GM19455 (cell line): ENCODE results near the gene CUL3.

Experiments
- ATAC-seq: cut with Tn5 transposase; IDR thresholded peaks from one replicate; pipeline ENCODE4 v1.9.1; 2021; ENCODE audit not compliant: unreplicated experiment

Gene CUL3

DNA sequence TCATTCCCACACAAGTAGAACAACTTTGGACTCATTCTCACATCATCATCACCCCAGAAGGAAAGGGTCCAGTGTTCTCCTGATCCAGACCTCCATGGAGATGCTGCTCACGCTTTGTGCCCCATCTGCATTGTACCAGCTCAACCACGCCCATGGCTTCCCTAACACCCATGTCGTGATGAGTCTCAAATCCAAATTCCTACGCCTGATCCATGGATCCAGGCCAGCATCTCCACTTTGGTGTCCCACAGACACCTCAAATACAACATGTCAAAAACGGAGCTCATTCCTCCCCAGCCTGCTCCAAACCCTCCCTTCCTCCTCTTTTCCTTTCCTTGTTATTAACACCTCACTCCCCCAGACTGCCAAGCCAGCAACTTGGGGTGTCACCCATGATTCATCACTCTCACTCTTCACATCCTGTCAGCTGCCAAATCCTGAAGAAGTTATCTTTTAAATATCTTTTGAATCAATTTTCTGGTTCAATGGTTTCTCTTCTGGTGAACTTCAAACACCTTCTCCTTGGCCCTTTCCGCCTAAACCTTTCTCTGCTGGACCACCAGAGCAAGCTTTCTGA, 153.1 kb downstream of the CUL3 start:
- ATAC-seq = no peak

DNA sequence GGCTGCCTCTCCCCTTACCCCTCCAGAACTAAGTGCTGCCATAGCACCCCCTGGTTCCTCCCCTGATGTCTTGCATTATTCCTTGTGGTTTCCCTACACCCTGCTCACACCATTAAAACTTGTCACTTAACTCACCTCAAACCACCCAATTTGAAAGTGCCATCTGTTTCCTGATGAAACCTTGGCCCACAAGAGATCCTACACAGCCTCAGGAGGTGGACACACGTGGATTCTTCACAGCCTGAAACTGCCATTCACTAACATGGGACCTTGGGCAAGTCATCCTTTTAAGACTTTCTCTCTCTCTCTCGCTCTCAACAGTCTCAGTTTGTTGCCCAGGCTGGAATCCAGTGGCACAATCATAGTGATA, 155.7 kb downstream of the CUL3 start:
- ATAC-seq = no peak

DNA sequence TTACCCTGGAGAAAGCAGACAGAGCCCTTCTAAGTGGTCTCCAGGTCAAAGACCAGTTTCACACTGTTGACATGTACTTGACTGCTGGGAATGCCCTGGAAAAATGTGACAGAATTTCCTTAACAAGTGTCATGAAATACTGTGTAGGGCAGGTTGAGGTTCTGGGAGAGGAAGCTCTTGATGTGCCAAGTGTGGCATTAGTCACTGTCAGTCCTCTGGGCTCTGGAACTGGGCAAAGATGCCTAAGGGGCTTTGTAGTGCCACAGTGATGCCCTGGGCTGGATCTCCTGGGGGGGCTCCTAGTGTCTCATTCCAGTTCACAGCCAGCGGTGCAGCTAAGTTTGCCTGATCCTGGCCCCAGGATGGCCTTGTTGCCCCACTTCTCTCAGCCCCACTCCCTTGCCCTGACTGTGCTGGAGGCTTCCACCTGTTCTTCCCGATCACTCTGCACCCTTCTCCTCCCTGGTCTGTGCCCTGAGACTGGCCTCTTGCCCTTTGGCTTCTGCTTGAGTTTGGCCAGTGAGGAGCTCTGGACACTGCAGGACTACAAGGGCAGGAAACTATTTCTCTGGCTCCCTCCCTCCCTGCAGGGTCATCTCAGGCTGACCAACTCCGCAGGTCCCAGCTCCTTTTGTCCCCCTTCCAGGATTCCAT, 156.2 kb downstream of the CUL3 start:
- ATAC-seq = no peak

DNA sequence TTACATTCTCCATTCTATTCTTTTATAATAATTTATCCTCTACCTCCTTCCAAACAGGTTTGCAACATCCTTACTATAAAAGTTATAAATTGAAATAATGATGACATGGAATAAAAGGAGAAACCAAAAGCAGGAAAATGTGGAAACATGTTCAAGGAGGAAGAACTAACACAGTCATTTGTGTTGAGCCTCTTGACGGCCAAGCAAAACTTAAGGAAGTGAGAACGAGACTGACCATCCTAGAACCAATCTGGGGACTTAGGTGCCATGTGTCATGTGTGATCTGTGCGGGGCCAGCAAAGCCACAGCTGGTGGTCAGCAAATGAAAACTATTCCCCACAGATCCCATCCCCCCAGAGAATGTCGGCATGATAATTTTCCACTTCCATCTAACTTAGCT, 157.7 kb downstream of the CUL3 start:
- no peak for ATAC-seq

GRCh38 chr2:224426656-224427055, 158.5 kb downstream of the CUL3 start:
- ATAC-seq = no peak

- no peak for ATAC-seq
Observed at GRCh38 chr2:224421065-224421464, 164.1 kb downstream of the CUL3 start.
